ENCODE measurements around the gene ZCCHC7. TPM values are rescaled to one million over a fixed set of nuclear protein-coding genes. Genes with fewer than 3 reads are reported as not detected.
"Not testable (repeated sequence)": the region's sequence is repeated elsewhere in the genome, so short reads cannot be mapped to it uniquely, and the experiment has no call there.

The ZCCHC7 gene
- total RNA-seq, 1 donor from 2014 or later = 26.9 TPM

DNA sequence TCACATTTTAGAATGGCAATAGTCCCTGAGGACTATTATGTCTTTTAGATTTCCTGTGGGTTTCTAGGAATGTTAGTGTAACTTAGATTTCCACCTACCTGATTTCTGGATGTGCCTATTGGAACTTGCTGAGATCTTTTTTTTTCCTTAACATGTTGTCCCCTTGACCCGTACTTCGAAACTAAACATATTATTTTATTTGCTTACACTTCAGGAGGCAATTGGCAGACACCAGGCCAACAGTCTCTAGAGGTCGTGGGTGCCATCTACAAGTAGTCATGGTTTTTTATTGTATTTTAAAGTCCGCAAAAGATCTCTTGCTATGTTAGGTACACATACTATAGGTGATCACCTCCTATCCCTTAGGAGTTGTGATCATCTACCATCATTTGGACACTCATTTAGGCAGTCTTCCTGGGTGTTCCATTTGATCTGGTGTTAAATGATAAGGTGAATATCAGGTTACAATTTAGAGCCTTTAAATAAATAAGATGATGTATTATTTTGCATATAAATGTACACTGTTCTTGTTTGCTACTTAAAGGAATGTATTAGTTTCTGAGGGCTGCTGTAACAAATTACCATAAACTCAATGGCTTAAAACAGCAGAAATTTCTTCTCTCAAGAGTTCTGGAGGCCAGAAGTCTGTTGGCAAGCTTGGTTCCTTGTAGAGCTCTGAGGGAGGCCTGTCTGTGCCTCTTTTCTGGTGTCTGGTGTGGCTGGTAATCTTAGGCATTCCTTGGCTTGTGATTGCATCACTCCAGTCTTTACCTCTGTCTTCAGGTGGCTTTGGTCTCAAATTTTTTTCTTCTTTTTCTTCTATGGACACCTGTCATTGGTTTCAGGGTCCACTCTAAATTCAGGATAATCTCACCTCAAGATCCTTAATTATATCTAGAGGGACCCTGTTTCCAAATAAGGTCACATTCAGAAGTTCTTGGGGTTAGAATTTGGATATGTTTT lies 64.8 kb downstream of the ZCCHC7 start:
- FAIRE-seq (no peak), DNase-seq (ENCODE audit: low read depth) (no peak)
- Histone ChIP-seq H3K36me3 (ENCODE audit: control insufficient read depth, insufficient read depth, low read length) (peaks cover 2% of the 10 kb centered on the region), H3K4me3 (ENCODE audit: low read depth, low read length) (no peak overlapping the region), H3K27me3 (ENCODE audit: control insufficient read depth, insufficient read depth, low read length) (no peaks in the 10 kb centered on the region)
- TF ChIP-seq CTCF (IDR thresholded peaks at IDR 0.05; ENCODE audit: insufficient read depth, low read length, severe bottlenecking) = no peak

DNA sequence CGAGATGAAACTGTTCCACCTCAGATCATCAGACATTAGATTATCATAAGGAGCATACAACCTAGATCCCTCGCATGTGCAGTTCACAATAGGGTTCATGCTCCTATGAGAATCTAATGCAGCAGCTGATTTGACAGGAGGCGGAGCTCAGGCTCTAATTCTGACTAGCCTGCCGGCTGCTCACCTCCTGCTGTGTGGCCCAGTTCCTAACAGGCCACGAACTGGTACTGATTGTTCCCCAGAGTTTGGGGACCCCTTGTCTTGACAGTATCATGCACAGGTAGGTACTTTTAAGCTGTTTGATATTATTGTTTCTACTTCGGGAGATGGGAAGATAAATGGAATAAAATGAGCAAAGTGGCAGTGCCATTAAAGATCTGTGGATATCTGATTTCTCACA lies 66.9 kb downstream of the ZCCHC7 start:
- H3K36me3 ChIP-seq (ENCODE audit: control insufficient read depth, insufficient read depth, low read length) = peaks cover 2% of the 10 kb centered on the region
- TF ChIP-seq CTCF (IDR thresholded peaks at IDR 0.05; ENCODE audit: insufficient read depth, low read length, severe bottlenecking) = no peak
- DNase-seq (ENCODE audit: low read depth) (no peak), FAIRE-seq (no peak)
- no peaks in the 10 kb centered on the region for H3K27me3 ChIP-seq (ENCODE audit: control insufficient read depth, insufficient read depth, low read length)
- H3K4me3 ChIP-seq (ENCODE audit: low read depth, low read length) = no peak overlapping the region

GRCh38 chr9:37187713-37188439 lies 67.5 kb downstream of the ZCCHC7 start:
- FAIRE-seq (no peak), DNase-seq (ENCODE audit: low read depth) (no peak)
- peaks cover 2% of the 10 kb centered on the region for H3K36me3 ChIP-seq (ENCODE audit: control insufficient read depth, insufficient read depth, low read length)
- no peak for TF ChIP-seq CTCF (IDR thresholded peaks at IDR 0.05; ENCODE audit: insufficient read depth, low read length, severe bottlenecking)
- no peak overlapping the region for H3K4me3 ChIP-seq (ENCODE audit: low read depth, low read length)
- no peaks in the 10 kb centered on the region for H3K27me3 ChIP-seq (ENCODE audit: control insufficient read depth, insufficient read depth, low read length)

GRCh38 chr9:37190739-37191138 lies 70.4 kb downstream of the ZCCHC7 start:
- not testable (repeated sequence) for H3K36me3 ChIP-seq (ENCODE audit: control insufficient read depth, insufficient read depth, low read length); H3K27me3 ChIP-seq (ENCODE audit: control insufficient read depth, insufficient read depth, low read length); DNase-seq (ENCODE audit: low read depth); H3K4me3 ChIP-seq (ENCODE audit: low read depth, low read length); FAIRE-seq

DNA sequence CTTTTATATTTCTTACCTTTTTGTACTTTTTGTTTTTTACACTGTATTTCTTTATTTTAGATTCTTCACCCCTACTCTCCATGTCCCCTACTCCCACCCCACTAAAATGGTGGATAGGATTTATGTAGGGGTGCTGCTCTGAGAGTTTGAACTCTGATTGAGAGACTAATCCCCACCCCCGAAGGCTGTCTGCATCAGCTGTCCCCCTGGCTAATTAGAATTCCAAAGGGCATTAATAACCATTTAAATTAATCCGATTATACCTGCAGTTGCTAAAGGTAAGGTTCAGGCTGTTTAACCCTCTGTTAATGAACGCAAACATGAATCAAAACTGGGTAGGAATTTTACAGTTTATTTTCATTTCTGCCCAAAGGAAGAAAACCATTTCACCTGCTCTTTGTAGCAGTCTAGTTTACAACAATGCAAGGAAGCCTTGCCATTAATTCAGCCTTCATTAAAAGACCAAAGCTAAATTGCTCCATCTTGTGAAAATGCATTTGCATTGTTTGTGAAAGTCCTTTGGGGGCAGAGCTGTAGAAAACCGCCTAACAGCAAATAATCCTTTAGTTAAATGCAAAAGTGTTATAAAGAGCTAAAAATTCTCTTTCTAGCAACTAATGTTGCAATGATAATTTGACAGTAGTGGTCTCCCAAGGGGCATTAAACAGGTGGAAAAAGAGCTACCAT lies 71.2 kb downstream of the ZCCHC7 start:
- Histone ChIP-seq H3K36me3 (ENCODE audit: control insufficient read depth, insufficient read depth, low read length) (peaks cover 2% of the 10 kb centered on the region), H3K4me3 (ENCODE audit: low read depth, low read length) (no peak overlapping the region), H3K27me3 (ENCODE audit: control insufficient read depth, insufficient read depth, low read length) (no peaks in the 10 kb centered on the region)
- DNase-seq (ENCODE audit: low read depth) = no peak
- no peak for TF ChIP-seq CTCF (IDR thresholded peaks at IDR 0.05; ENCODE audit: insufficient read depth, low read length, severe bottlenecking)
- no peak for FAIRE-seq

DNA sequence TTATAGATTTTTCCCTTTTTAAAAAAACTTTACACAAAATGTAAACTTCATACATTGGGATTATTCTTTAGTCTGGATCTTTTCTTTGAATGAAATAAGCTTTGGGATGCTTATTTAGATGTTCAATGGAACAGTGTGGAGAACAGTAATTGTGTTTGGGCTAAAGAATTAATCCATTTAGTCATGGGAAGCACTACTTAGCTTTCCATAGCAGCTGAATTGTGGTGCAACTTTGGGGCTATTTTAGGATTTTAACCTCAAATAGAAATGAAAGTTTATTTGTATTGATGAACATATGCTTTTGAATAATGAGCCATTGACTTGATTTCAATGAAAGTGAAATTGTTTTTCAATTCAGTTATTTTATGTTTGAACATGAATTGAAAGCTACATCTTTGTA lies 72.4 kb downstream of the ZCCHC7 start:
- FAIRE-seq = no peak
- TF ChIP-seq CTCF (IDR thresholded peaks at IDR 0.05; ENCODE audit: insufficient read depth, low read length, severe bottlenecking) = no peak
- Histone ChIP-seq H3K36me3 (ENCODE audit: control insufficient read depth, insufficient read depth, low read length) (peaks cover 2% of the 10 kb centered on the region), H3K27me3 (ENCODE audit: control insufficient read depth, insufficient read depth, low read length) (no peaks in the 10 kb centered on the region), H3K4me3 (ENCODE audit: low read depth, low read length) (no peak overlapping the region)
- DNase-seq (ENCODE audit: low read depth) = no peak
